ENCODE results near the gene CDKAL1.

Gene CDKAL1

GRCh38 chr6:20873425-20874190 is 339.4 kb downstream of the CDKAL1 start:
- no peak for DNase-seq

- no peak for DNase-seq
Measured at GRCh38 chr6:20875369-20875963, 341.2 kb downstream of the CDKAL1 start.

- DNase-seq, result no peak
Measured at GRCh38 chr6:20876036-20876435, 341.8 kb downstream of the CDKAL1 start.

DNA sequence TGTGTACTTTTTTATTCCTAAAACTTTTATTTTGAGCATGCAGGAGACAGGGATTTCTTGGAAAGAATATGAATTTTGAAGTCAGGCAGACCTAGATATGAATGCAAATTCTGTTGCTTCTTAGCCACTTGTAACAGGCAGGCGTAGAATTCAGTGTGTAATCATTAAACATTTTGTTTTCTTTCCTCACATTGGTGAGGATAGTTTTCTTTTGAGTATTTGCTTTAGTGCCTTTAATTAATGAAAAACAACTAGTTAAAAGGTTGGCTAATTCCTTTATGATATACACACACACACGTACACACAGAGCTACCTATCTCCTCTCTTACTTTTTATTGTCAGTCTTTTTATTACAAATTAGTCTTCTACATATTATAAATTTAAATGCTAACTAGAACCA is 342.3 kb downstream of the CDKAL1 start:
- DNase-seq, result no peak

GRCh38 chr6:20877008-20877937 is 343.0 kb downstream of the CDKAL1 start:
- no peak for DNase-seq

- DNase-seq, result no peak
Measured at GRCh38 chr6:20879121-20879520, 344.9 kb downstream of the CDKAL1 start.

DNA sequence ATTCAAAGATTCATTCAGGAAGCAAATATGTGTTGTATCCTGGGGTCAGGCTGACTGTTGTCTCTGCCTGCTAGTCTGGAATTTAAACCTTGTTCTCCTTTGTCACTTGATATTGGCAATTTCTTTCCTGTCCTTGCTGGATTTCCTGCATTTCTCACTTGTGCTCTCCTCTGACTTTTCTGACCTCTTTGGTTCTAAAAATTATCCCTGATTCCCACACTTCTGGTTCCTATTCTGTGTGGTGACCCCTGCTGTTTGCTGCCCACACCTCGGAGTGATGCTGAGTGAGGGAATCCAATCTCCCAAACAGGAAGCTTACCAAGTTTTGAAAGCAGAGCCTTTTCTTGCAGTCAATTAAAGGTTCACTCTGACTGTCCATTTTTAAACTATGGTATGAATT is 345.3 kb downstream of the CDKAL1 start:
- no peak for DNase-seq

GRCh38 chr6:20881365-20881764 is 347.1 kb downstream of the CDKAL1 start:
- no peak for DNase-seq

- no peak for DNase-seq
Measured at GRCh38 chr6:20882014-20882413, 347.8 kb downstream of the CDKAL1 start.

DNA sequence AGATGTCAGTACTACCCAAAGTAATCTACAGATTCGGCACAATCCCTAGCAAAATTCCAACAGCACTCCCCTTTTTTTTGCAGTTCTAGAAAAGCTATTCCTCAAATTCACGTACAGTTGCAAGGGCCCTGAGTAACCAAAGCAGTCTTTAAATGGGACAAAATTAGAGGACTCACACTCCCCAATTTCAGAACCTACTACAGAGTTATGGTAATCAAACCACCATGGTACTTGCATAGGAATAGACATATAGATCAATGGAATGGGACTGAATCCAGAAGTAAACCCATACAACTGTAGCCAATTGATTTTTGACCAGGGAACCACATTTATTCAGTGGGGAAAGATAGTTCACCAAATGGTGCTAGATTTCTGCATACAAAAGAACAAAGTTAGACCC is 350.8 kb downstream of the CDKAL1 start:
- DNase-seq, result no peak

- no peak for DNase-seq
Measured at GRCh38 chr6:20891161-20891560, 356.9 kb downstream of the CDKAL1 start.

DNA sequence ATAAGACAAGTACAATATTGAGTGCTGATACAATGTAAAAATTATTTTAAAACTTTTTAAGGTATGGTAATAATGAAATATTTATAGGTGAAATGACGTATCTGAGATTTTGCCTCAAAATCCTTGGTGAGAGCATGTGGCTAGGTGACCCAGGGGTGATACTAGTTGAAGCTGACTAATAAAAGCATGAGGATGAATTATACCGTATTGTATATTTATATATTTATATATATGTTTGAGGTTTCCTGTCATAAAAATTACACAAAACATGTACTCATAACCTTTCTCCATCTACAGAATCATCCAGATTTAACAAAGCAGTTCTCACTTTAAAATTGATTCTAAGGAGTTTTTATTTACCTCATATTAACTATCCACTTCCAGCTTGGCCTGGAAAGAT is 358.1 kb downstream of the CDKAL1 start:
- DNase-seq, result no peak

DNA sequence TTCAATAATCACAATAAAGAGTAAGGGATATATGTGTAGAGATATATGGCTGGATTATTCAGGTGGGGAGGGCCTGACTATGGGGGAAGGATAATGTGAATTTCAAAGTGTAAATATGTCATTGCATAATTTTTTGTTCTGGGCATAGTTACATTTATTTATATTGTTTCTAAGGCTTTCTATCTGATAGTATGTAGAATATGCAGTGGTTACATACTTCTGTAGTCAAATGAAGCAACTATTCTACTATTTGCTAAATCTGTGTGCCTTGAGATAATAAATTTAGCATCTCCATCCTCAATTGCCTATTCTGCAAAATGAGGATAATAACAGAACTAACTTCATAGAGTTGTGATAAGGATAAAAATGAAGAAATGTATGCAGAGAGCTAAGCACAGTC is 359.2 kb downstream of the CDKAL1 start:
- no peak for DNase-seq

DNA sequence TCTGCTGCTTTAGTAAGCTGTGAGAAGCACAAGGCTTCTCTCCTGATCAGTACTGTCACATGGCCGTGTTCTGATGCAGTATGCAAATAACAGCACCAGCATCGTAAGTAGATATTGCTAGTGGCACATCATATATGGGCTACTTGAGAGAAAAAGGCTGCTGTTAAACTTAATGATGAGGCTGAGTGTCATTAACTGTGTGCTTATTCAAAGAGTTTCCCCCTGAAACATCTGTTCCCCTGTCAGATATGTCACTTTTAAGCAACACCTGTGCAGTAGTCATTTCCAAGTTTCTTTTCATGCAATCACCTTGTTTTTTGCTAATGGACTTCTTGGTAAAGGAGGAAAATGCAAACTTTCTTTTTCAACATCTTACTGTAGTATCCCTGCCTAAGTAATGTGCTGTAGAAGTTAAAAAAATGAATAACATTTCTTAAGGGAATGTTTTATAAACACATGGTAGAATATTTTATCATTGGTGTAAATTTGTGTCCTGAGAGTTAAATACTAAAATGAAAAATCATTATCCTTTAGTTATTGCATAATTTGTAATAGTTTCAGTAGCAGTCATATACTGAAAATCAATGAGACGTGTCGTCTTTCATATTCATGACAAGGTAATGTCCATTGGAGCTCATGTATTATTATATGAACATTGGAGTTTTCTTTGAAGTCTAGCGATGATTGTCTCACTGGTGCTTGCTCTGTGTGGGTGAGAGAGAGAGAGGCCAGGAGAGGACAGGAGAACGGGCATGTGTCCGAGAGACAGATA is 366.3 kb downstream of the CDKAL1 start:
- no peak for DNase-seq

GRCh38 chr6:20905377-20905776 is 371.1 kb downstream of the CDKAL1 start:
- no peak for DNase-seq

- no peak for DNase-seq
Measured at GRCh38 chr6:20906945-20907344, 372.7 kb downstream of the CDKAL1 start.

GRCh38 chr6:20907486-20908071 is 373.3 kb downstream of the CDKAL1 start:
- peak in 4 of 56 donors; percentile 1 to 2 (median 2) for DNase-seq

GRCh38 chr6:20909621-20910020 is 375.4 kb downstream of the CDKAL1 start:
- no peak for DNase-seq

DNA sequence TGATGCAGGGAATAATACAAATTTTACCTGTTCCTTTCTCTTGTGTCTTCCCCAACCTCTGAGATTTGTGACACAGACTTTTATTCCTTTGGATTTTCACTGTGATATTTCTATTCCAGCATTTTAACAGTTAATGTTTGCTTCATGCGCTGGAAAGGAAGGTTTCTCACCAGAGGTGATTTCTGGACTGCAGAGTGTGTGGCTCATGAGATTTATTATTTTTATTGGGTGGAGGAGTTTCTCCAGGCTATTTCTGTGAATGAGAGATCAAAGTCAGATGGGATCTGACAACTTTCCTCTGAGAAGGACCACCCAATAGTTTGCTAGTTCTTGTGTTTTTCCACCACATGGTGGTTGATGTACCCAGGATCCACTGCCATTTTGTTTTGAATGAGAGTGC is 377.5 kb downstream of the CDKAL1 start:
- no peak for DNase-seq

GRCh38 chr6:20915156-20915555 is 380.9 kb downstream of the CDKAL1 start:
- no peak for DNase-seq

GRCh38 chr6:20915626-20916025 is 381.4 kb downstream of the CDKAL1 start:
- no peak for DNase-seq
